ENCODE measurements around the gene GPR61.

GPR61 gene

DNA sequence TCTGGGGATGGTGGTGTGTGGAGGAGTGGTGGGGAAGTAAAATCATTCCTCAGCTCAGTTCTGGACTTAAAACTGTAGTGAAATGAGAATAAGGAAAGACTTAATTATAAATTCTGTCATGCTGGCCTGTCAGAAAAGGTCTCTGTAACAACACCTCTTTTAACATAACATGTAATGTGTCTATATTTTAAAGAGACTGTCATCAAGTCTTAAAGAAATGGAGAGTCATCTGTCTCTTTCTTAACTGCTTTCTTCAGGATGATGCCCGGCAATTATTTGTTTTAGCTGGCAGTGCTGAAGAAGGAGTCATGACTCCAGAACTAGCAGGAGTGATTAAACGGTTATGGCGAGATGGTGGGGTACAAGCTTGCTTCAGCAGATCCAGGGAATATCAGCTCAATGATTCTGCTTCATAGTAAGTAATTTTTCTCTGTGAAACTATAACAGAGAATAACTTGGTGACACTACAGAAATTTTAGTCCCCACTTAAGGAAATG is 39.3 kb downstream of the GPR61 start:
- DNase-seq, result no peak

DNA sequence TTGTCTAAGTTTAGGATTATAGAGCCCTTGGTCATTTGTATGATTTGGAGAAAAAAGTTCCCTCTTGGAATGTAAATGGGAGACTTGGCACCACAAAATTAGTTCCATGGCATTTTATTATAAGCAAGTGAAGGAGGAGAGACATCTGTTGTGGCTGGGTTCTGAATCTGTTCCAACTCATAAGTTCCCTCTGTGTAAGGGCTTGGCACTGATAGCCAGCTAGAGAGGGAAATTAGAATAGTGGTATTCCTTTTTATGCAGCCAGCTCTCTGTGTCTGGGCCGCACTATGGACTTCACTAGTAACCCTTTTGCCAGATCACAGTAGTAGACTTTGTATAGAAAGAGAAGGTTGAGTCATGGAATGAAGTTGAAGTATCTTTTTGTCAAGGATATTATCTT is 39.8 kb downstream of the GPR61 start:
- DNase-seq, result no peak

DNA sequence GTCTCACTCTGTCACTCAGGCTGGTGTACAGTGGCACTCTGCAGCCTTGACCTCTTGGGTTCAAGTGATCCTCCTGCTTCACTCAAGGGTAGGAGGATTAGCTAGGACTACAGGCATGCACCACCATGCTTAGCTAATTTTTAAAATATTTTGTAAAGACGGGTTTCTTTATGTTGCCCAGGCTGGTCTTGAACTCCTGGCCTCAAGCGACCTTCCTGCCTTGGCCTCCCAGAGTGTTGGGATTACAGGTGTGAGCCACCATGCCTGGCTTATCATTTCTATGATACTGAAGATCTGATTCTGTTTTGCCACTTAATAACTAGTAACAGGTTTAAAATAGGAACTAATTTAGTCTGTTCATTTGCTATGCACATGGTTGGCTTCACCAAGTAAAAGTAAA is 42.3 kb downstream of the GPR61 start:
- no peak for DNase-seq

DNA sequence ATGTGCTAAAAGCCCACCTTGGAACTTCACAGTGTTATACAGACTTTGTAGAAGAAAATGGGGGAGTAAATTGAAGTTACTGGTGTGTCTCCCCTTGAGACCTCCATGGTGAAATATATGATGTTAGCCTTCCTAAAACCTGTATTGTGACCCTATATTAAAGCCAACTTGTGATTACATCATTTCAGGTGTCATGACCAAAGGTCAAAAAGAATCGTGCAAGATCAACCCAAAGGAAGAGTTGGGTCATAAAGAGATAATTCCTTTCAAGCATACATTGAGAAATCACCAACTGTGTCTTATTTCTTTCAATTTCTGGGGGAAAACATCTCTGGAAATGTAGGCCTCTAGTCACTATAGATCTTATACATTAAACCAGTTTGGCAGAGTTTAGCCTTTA is 45.1 kb downstream of the GPR61 start:
- no peak for DNase-seq

DNA sequence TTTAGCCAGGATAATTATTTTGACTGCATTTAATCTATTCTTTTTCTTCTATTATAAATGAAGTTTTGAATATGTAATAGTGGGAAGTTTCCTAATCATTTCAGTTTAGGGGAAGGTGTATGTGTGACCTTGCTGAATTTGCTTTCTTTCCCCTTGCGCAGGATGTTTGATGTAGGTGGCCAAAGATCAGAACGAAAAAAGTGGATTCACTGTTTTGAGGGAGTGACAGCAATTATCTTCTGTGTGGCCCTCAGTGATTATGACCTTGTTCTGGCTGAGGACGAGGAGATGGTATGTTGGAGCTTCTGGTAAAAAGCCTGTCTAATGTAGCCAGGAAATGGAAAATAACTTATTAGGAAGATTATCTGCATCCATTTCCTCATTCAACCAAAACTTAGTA is 46.4 kb downstream of the GPR61 start:
- no peak for DNase-seq

DNA sequence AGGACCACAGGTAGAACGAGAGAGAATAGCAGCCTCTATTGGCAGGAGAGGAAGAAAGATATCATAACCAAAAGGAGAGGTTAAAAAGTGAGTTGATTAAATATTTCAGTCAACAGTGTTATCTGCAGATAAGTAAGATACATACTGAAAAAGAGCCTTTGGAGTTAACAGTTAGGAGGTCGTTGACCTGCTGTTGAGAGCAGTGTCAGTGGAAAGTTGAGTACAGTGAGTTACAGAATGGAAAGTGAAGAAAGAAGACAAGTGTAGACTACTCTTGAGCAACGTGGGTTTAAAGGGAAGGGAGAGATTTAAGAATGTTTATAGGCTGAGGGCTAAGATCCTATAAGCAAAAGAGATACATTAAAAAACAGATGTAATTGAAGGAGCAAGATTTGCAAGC is 49.5 kb downstream of the GPR61 start:
- DNase-seq, result no peak

DNA sequence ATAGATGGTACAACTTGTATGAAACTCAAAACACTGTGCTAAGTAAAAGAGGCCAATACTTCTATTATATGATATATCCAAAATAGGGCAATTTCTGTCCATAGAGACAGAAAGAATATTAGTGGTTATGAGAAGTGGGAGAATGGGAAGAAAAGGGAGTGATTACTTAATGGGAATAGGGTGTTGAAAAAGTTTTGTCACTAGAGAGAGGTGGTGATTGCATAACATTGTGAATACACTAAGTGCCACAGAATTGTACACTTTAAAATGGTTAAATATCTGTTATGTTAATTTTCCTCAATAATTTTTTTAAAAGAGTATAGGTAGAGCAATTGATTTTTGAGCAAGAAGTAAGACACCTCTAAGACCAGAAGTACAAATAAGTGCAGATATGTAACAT is 50.0 kb downstream of the GPR61 start:
- DNase-seq, result no peak

DNA sequence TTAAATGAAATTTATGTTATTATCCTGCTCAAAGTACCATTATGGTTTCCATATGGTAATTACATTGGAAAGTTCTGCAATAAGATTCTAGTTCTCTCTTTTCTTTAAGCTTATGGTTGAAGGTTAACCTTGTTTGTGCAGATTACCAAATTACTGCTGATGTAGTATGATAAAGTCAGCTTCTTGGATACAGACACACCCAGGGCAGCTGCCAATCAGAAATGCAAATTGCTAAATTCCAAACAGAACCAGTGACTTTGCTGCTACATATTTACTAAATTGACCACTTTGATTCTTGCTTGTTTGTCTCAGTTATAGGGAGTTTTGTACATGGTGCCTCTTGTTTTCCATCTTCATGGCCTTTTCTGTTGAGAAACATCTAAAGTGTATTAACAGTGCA is 53.2 kb downstream of the GPR61 start:
- DNase-seq, result no peak

DNA sequence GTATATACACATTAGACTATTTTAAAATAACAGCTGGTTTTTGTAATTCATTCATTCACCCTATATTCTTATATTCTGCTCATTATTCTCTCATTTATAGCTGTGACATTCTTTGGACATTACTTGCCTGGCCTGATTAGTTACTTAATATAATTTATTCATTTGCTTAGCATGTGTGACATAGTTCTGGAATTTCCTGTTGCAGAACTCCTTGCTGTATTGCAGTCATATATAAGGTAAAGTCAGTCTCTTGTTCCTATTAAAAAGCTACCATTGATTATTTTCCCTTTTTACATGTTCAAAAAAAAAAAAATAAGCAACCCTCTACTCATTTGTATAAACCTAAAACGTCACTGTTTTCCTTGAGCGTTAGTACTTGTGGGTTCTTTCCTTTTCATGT is 55.9 kb downstream of the GPR61 start:
- no peak for DNase-seq

Measured in suppressor macrophage treated with lipopolysaccharide for 4 hours (primary cell).